Measurements from ENCODE around the gene AGO1.
"Not testable (repeated sequence)": the region's sequence is repeated elsewhere in the genome, so short reads cannot be mapped to it uniquely, and the experiment has no call there.

Gene AGO1

GRCh38 chr1:35925741-35926140 is 42.7 kb downstream of the AGO1 start:
- DNase-seq, result no peak

- no peak for DNase-seq
These were observed 44.5 kb downstream of the AGO1 start for GRCh38 chr1:35927472-35927871.

- DNase-seq, result no peak
These were observed 47.0 kb downstream of the AGO1 start for GRCh38 chr1:35929730-35930592.

GRCh38 chr1:35930593-35931445 is 47.8 kb downstream of the AGO1 start, which contains the start of gene AGO3:
AGO3 (plus strand) TSS chr1:35931105; CDS start chr1:35931427, 322 bp downstream.
- DNase-seq, result no peak

- no peak for DNase-seq
These were observed 48.6 kb downstream of the AGO1 start for GRCh38 chr1:35931446-35932157.

GRCh38 chr1:35932158-35932636 is 49.2 kb downstream of the AGO1 start:
- no peak for DNase-seq

- DNase-seq, result no peak
These were observed 49.9 kb downstream of the AGO1 start for GRCh38 chr1:35932941-35933340.

GRCh38 chr1:35935442-35936388 is 52.7 kb downstream of the AGO1 start:
- no peak for DNase-seq

GRCh38 chr1:35936838-35937237 is 53.8 kb downstream of the AGO1 start:
- no peak for DNase-seq

GRCh38 chr1:35939484-35939883 is 56.5 kb downstream of the AGO1 start:
- DNase-seq, result no peak

- no peak for DNase-seq
These were observed 62.3 kb downstream of the AGO1 start for GRCh38 chr1:35945327-35945726.

- no peak for DNase-seq
These were observed 64.5 kb downstream of the AGO1 start for GRCh38 chr1:35947547-35947946.

- no peak for DNase-seq
These were observed 75.5 kb downstream of the AGO1 start for GRCh38 chr1:35958558-35958957.

- DNase-seq, result no peak
These were observed 76.3 kb downstream of the AGO1 start for GRCh38 chr1:35959304-35959703.

- DNase-seq, result no peak
These were observed 79.9 kb downstream of the AGO1 start for GRCh38 chr1:35962952-35963351.

- DNase-seq, result not testable (repeated sequence)
These were observed 81.3 kb downstream of the AGO1 start for GRCh38 chr1:35964277-35964676.

GRCh38 chr1:35968396-35968795 is 85.4 kb downstream of the AGO1 start:
- no peak for DNase-seq

- DNase-seq, result no peak
These were observed 88.6 kb downstream of the AGO1 start for GRCh38 chr1:35971601-35972000.

GRCh38 chr1:35972631-35973030 is 89.6 kb downstream of the AGO1 start:
- not testable (repeated sequence) for DNase-seq

- DNase-seq, result no peak
These were observed 97.1 kb downstream of the AGO1 start for GRCh38 chr1:35980090-35980489.
